Central memory CD8-positive, alpha-beta T cell (primary cell): ENCODE measurements around the gene YJU2.
A peak's percentile ranks its signal among the peaks of the same experiment; 100 is the strongest.
"Not testable (repeated sequence)": the region's sequence is repeated elsewhere in the genome, so short reads cannot be mapped to it uniquely, and the experiment has no call there.

Experiments used
- ATAC-seq: fragments of 150-1000 bp; cut with Tn5 transposase; replicated peaks from 2 replicates; pipeline ENCODE4 v1.10.0; 2022; ENCODE audit warnings: mild to moderate bottlenecking, moderate FRiP score, moderate number of reproducible peaks; ENCODE audit not compliant: poor library complexity, severe bottlenecking; ENCODE audit errors: extremely low read depth
- DNase-seq, 2 donors: peaks; one replicate each; pipeline ENCODE4 v3.0.0; 2021; ENCODE audit warnings: low spot score in 2 of 2
- H3K27ac Mint-ChIP-seq: one replicate; pipeline ENCODE4 v1.8.0; 2022; ENCODE audit warnings: low read depth, mild to moderate bottlenecking, moderate library complexity, mixed read lengths
- H3K27me3 Mint-ChIP-seq: one replicate; pipeline ENCODE4 v1.8.0; 2022; ENCODE audit warnings: mixed read lengths
- H3K36me3 Mint-ChIP-seq: one replicate; pipeline ENCODE4 v1.8.0; 2022; ENCODE audit warnings: mild to moderate bottlenecking, moderate library complexity, mixed read lengths; ENCODE audit not compliant: insufficient read depth
- H3K4me1 Mint-ChIP-seq: one replicate; pipeline ENCODE4 v1.8.0; 2022; ENCODE audit warnings: mixed read lengths
- H3K4me3 Mint-ChIP-seq: one replicate; pipeline ENCODE4 v1.8.0; 2022; ENCODE audit warnings: mild to moderate bottlenecking, moderate library complexity, mixed read lengths
- H3K9me3 Mint-ChIP-seq: one replicate; pipeline ENCODE4 v1.8.0; 2022; ENCODE audit warnings: mixed read lengths

YJU2 gene

GRCh38 chr19:4279530-4280422, 32.9 kb downstream of the YJU2 start:
- Mint-ChIP-seq H3K4me1 (peaks cover 4% of the 10 kb centered on the region), H3K36me3 (peaks cover 5% of the 10 kb centered on the region), H3K27ac (no peak overlapping the region), H3K4me3 (peak overlapping the region; percentile 41), H3K9me3 (no peaks in the 10 kb centered on the region), H3K27me3 (peaks cover 31% of the 10 kb centered on the region)
- no peak for DNase-seq
- no peak for ATAC-seq

- Mint-ChIP-seq H3K27me3 (peaks cover 31% of the 10 kb centered on the region), H3K27ac (no peak overlapping the region), H3K36me3 (peaks cover 2% of the 10 kb centered on the region), H3K4me1 (peaks cover 4% of the 10 kb centered on the region), H3K4me3 (no peak overlapping the region), H3K9me3 (no peaks in the 10 kb centered on the region)
- ATAC-seq (no peak), DNase-seq (no peak)
These were observed 37.5 kb downstream of the YJU2 start for GRCh38 chr19:4284176-4284958.

- H3K9me3 Mint-ChIP-seq: no peaks in the 10 kb centered on the region
- H3K4me3 Mint-ChIP-seq: no peak overlapping the region
- peaks cover 25% of the 10 kb centered on the region for H3K27me3 Mint-ChIP-seq
- no peak overlapping the region for H3K27ac Mint-ChIP-seq
- DNase-seq (no peak), ATAC-seq (no peak)
- H3K36me3 Mint-ChIP-seq: peaks cover 2% of the 10 kb centered on the region
- peaks cover under 1% of the 10 kb centered on the region for H3K4me1 Mint-ChIP-seq
These were observed 38.1 kb downstream of the YJU2 start for GRCh38 chr19:4284974-4285373.

- H3K36me3 Mint-ChIP-seq, H3K4me3 Mint-ChIP-seq, H3K27ac Mint-ChIP-seq, DNase-seq, H3K9me3 Mint-ChIP-seq, ATAC-seq, H3K4me1 Mint-ChIP-seq: not testable (repeated sequence)
- H3K27me3 Mint-ChIP-seq: peaks cover 16% of the 10 kb centered on the region
These were observed 39.3 kb downstream of the YJU2 start for GRCh38 chr19:4286141-4286540.

- Mint-ChIP-seq H3K27me3 (no peaks in the 10 kb centered on the region), H3K27ac (no peak overlapping the region), H3K36me3 (no peaks in the 10 kb centered on the region), H3K4me3 (no peak overlapping the region), H3K4me1 (no peaks in the 10 kb centered on the region), H3K9me3 (no peaks in the 10 kb centered on the region)
- DNase-seq (no peak), ATAC-seq (no peak)
These were observed 41.4 kb downstream of the YJU2 start for GRCh38 chr19:4288091-4288777.

- no peak overlapping the region for H3K4me3 Mint-ChIP-seq
- H3K9me3 Mint-ChIP-seq: no peaks in the 10 kb centered on the region
- H3K27ac Mint-ChIP-seq: no peak overlapping the region
- no peaks in the 10 kb centered on the region for H3K36me3 Mint-ChIP-seq
- no peaks in the 10 kb centered on the region for H3K4me1 Mint-ChIP-seq
- ATAC-seq: no peak
- DNase-seq: no peak
- no peaks in the 10 kb centered on the region for H3K27me3 Mint-ChIP-seq
These were observed 44.4 kb downstream of the YJU2 start for GRCh38 chr19:4291184-4291732.

- no peaks in the 10 kb centered on the region for H3K4me1 Mint-ChIP-seq
- DNase-seq: no peak
- no peak for ATAC-seq
These were observed 45.6 kb downstream of the YJU2 start for GRCh38 chr19:4292515-4292914.

GRCh38 chr19:4294389-4294788, 47.5 kb downstream of the YJU2 start:
- ATAC-seq: no peak
- H3K4me3 Mint-ChIP-seq: no peak overlapping the region
- H3K4me1 Mint-ChIP-seq: no peaks in the 10 kb centered on the region
- no peaks in the 10 kb centered on the region for H3K36me3 Mint-ChIP-seq
- H3K9me3 Mint-ChIP-seq: no peaks in the 10 kb centered on the region
- DNase-seq: no peak
- H3K27ac Mint-ChIP-seq: no peak overlapping the region
- H3K27me3 Mint-ChIP-seq: no peaks in the 10 kb centered on the region

More at GRCh38 chr19:4292515-4292914, 45.6 kb downstream of the YJU2 start:
- no peaks in the 10 kb centered on the region for H3K36me3 Mint-ChIP-seq
- no peaks in the 10 kb centered on the region for H3K27me3 Mint-ChIP-seq
- no peaks in the 10 kb centered on the region for H3K9me3 Mint-ChIP-seq
- H3K27ac Mint-ChIP-seq: no peak overlapping the region
- H3K4me3 Mint-ChIP-seq: no peak overlapping the region

GRCh38 chr19:4295972-4296771, 49.3 kb downstream of the YJU2 start:
- Mint-ChIP-seq H3K9me3 (no peaks in the 10 kb centered on the region), H3K4me1 (no peaks in the 10 kb centered on the region), H3K36me3 (no peaks in the 10 kb centered on the region), H3K27me3 (peaks cover under 1% of the 10 kb centered on the region), H3K27ac (no peak overlapping the region), H3K4me3 (no peak overlapping the region)
- DNase-seq: no peak
- ATAC-seq: no peak

GRCh38 chr19:4297901-4298809, 51.3 kb downstream of the YJU2 start:
- Mint-ChIP-seq H3K27ac (no peak overlapping the region), H3K4me1 (no peaks in the 10 kb centered on the region), H3K4me3 (no peak overlapping the region), H3K27me3 (peaks cover 13% of the 10 kb centered on the region), H3K9me3 (no peaks in the 10 kb centered on the region), H3K36me3 (peaks cover 4% of the 10 kb centered on the region)
- ATAC-seq: no peak
- DNase-seq: no peak
